Nephron (organoid): ENCODE data around the gene PNPLA1.

Source experiments
- H3K27ac Mint-ChIP-seq, 3 experiments: 2 replicates each; pipeline ENCODE4 v1.8.0; 2020; ENCODE audit warnings: mixed read lengths in 3 of 3, mild to moderate bottlenecking in 2 of 3, moderate library complexity in 1 of 3
- H3K27me3 Mint-ChIP-seq: 2 replicates; pipeline ENCODE4 v1.8.0; 2021; ENCODE audit warnings: low read depth, mild to moderate bottlenecking, moderate library complexity, mixed read lengths
- H3K36me3 Mint-ChIP-seq: 2 replicates; pipeline ENCODE4 v1.8.0; 2020; ENCODE audit warnings: low read depth, mixed read lengths
- H3K4me1 Mint-ChIP-seq: 2 replicates; pipeline ENCODE4 v1.8.0; 2020; ENCODE audit warnings: mixed read lengths
- H3K4me3 Mint-ChIP-seq, 3 experiments: 2 replicates each; pipeline ENCODE4 v1.8.0; 2020; ENCODE audit warnings: mild to moderate bottlenecking in 3 of 3, mixed read lengths in 3 of 3, moderate library complexity in 2 of 3
- H3K9me3 Mint-ChIP-seq: 2 replicates; pipeline ENCODE4 v1.8.0; 2020; ENCODE audit warnings: mixed read lengths
- CTCF ChIP-seq, 3 experiments: fragments of 200-600 bp; sonication (generic); IDR thresholded peaks; one replicate each; pipeline ENCODE4 v1.5.0; 2021; ENCODE audit warnings: antibody characterized with exemption in 3 of 3; ENCODE audit not compliant: unreplicated experiment in 3 of 3

The PNPLA1 gene

DNA sequence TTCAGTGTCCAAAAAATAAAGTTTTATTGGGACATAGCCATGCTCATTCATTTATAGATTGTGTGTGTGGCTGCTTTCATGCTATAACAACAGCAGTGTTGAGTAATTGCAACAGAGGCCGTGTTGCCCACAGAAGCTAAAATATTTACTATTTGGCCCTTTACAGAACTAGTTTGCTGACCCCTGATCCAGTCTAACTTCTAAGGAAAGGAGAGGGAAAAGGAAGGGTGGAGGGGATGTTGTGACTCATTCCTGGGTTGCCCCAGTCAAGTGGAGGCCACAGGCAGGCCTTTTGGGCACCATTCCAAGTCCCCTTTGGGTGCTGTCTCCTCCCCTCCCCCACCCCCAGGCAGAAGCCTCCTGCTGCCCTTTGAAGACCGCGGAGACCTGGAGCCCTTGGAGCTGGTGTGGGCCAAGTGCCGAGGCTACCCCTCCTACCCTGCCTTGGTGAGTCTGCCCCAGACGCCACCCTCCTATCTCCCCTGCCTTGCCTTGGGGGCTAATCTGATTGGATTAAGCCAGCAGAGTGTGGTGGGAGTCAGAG, 44.9 kb upstream of the PNPLA1 start:
- no peak for TF ChIP-seq CTCF (IDR thresholded peaks at IDR 0.05; ENCODE audit: unreplicated experiment in 3 of 3)
- Mint-ChIP-seq H3K27ac (peak overlapping the region in 2 of 3 experiments; percentile 37 to 82), H3K36me3 (peaks cover 79% of the 10 kb centered on the region), H3K4me3 (no peak overlapping the region), H3K27me3 (no peaks in the 10 kb centered on the region), H3K9me3 (no peaks in the 10 kb centered on the region), H3K4me1 (peaks cover 5% of the 10 kb centered on the region)

GRCh38 chr6:36226438-36227047, 43.3 kb upstream of the PNPLA1 start:
- no peak overlapping the region for H3K4me3 Mint-ChIP-seq

GRCh38 chr6:36227379-36228228, 42.3 kb upstream of the PNPLA1 start:
- no peaks in the 10 kb centered on the region for H3K9me3 Mint-ChIP-seq
- no peak for TF ChIP-seq CTCF (IDR thresholded peaks at IDR 0.05; ENCODE audit: unreplicated experiment in 3 of 3)
- peaks cover 89% of the 10 kb centered on the region for H3K36me3 Mint-ChIP-seq
- peaks cover 5% of the 10 kb centered on the region for H3K4me1 Mint-ChIP-seq
- H3K4me3 Mint-ChIP-seq, result no peak overlapping the region
- peak overlapping the region in 2 of 3 experiments; percentile 45 to 51 for H3K27ac Mint-ChIP-seq
- no peaks in the 10 kb centered on the region for H3K27me3 Mint-ChIP-seq

More at GRCh38 chr6:36226438-36227047, 43.3 kb upstream of the PNPLA1 start:
- no peak for TF ChIP-seq CTCF (IDR thresholded peaks at IDR 0.05; ENCODE audit: unreplicated experiment in 3 of 3)
- no peaks in the 10 kb centered on the region for H3K9me3 Mint-ChIP-seq
- H3K27ac Mint-ChIP-seq, result no peak overlapping the region
- H3K27me3 Mint-ChIP-seq, result no peaks in the 10 kb centered on the region
- peaks cover 5% of the 10 kb centered on the region for H3K4me1 Mint-ChIP-seq
- peaks cover 86% of the 10 kb centered on the region for H3K36me3 Mint-ChIP-seq

GRCh38 chr6:36229223-36229622, 40.6 kb upstream of the PNPLA1 start:
- Mint-ChIP-seq H3K36me3 (peaks cover 88% of the 10 kb centered on the region), H3K27me3 (no peaks in the 10 kb centered on the region), H3K27ac (no peak overlapping the region), H3K9me3 (no peaks in the 10 kb centered on the region), H3K4me3 (no peak overlapping the region), H3K4me1 (peaks cover 5% of the 10 kb centered on the region)
- no peak for TF ChIP-seq CTCF (IDR thresholded peaks at IDR 0.05; ENCODE audit: unreplicated experiment in 3 of 3)

DNA sequence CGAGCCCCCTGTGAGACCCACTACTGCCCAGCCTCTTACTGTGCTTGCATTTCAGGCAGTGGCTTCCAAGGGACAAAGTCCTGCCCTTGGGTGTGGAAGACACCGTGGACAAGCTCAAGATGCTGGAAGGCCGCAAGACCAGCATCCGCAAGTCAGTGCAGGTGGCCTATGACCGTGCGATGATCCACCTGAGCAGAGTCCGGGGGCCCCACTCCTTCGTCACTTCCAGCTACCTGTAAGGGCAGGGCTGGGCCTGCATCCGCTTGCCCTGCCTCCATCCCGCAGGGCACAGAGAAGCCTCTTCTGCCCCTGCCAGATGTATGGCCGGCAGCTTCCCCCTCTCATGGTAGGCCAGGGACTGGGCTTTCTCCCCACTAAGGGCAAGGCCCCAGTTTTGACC, 39.5 kb upstream of the PNPLA1 start:
- Mint-ChIP-seq H3K9me3 (no peaks in the 10 kb centered on the region), H3K4me3 (no peak overlapping the region), H3K4me1 (peaks cover 5% of the 10 kb centered on the region), H3K27me3 (no peaks in the 10 kb centered on the region), H3K36me3 (peaks cover 80% of the 10 kb centered on the region), H3K27ac (no peak overlapping the region)
- no peak for TF ChIP-seq CTCF (IDR thresholded peaks at IDR 0.05; ENCODE audit: unreplicated experiment in 3 of 3)
